Urothelium cell line (cell line): ENCODE results near the gene CYP19A1.

ENCODE experiments used
- DNase-seq: peaks from one replicate; pipeline ENCODE4 v3.0.0; 2011; ENCODE audit warnings: low spot score, mixed read lengths
- FAIRE-seq: peaks from 2 replicates; lab custom pipeline; 2011; peaks lifted over from hg19 to GRCh38; lab: Jason Lieb, UNC

The CYP19A1 gene

GRCh38 chr15:51224428-51224827, 114.0 kb downstream of the CYP19A1 start:
- DNase-seq (no peak), FAIRE-seq (no peak)

- DNase-seq (peak; percentile 62), FAIRE-seq (no peak)
These were observed 114.6 kb downstream of the CYP19A1 start for GRCh38 chr15:51223771-51224229.

- FAIRE-seq (no peak), DNase-seq (no peak)
These were observed 120.0 kb downstream of the CYP19A1 start for GRCh38 chr15:51218299-51218938.

- DNase-seq: no peak
- no peak for FAIRE-seq
These were observed 125.5 kb downstream of the CYP19A1 start for GRCh38 chr15:51212909-51213308.

- no peak for DNase-seq
- no peak for FAIRE-seq
These were observed 126.2 kb downstream of the CYP19A1 start for GRCh38 chr15:51212239-51212638.

- DNase-seq (no peak), FAIRE-seq (no peak)
These were observed 133.1 kb downstream of the CYP19A1 start for GRCh38 chr15:51205050-51205975.

- DNase-seq (no peak), FAIRE-seq (no peak)
These were observed 134.6 kb downstream of the CYP19A1 start for GRCh38 chr15:51203797-51204196.

- no peak for FAIRE-seq
- DNase-seq: no peak
These were observed 135.6 kb downstream of the CYP19A1 start for GRCh38 chr15:51202783-51203182.

GRCh38 chr15:51201581-51201980, 136.8 kb downstream of the CYP19A1 start:
- FAIRE-seq (no peak), DNase-seq (no peak)

GRCh38 chr15:51200792-51201191, 137.6 kb downstream of the CYP19A1 start:
- FAIRE-seq: no peak
- no peak for DNase-seq

GRCh38 chr15:51199541-51199940, 138.9 kb downstream of the CYP19A1 start:
- no peak for DNase-seq
- no peak for FAIRE-seq

- FAIRE-seq (no peak), DNase-seq (no peak)
These were observed 139.6 kb downstream of the CYP19A1 start for GRCh38 chr15:51198701-51199232.

- DNase-seq (no peak), FAIRE-seq (no peak)
These were observed 142.9 kb downstream of the CYP19A1 start for GRCh38 chr15:51195459-51195858.

GRCh38 chr15:51193979-51194378, 144.4 kb downstream of the CYP19A1 start:
- DNase-seq (no peak), FAIRE-seq (no peak)

- DNase-seq (no peak), FAIRE-seq (no peak)
These were observed 144.9 kb downstream of the CYP19A1 start for GRCh38 chr15:51193526-51193925.

GRCh38 chr15:51192521-51193280, 145.7 kb downstream of the CYP19A1 start:
- no peak for FAIRE-seq
- peak; percentile 77 for DNase-seq

GRCh38 chr15:51191766-51192165, 146.6 kb downstream of the CYP19A1 start:
- DNase-seq (no peak), FAIRE-seq (no peak)

- no peak for FAIRE-seq
- DNase-seq: no peak
These were observed 147.2 kb downstream of the CYP19A1 start for GRCh38 chr15:51191072-51191670.

- FAIRE-seq: no peak
These were observed 147.8 kb downstream of the CYP19A1 start for GRCh38 chr15:51190424-51191068.

More at GRCh38 chr15:51190424-51191068, 147.8 kb downstream of the CYP19A1 start:
- no peak for DNase-seq
